SK-MEL-5 (cell line): ENCODE measurements around the gene NPAS2. TPM values are rescaled to one million over a fixed set of nuclear protein-coding genes. Genes with fewer than 3 reads are reported as not detected.

ENCODE experiments used
- DNase-seq: peaks from one replicate; pipeline ENCODE4 v3.0.0-alpha.2; 2016; ENCODE audit warnings: low read depth, low spot score
- in situ Hi-C: cut with HindIII; loops from 2 replicates; pipeline ENCODE4 v1.10.0; 2016; ENCODE audit warnings: low sequenced_read_pairs, high pct_unique_total_duplicates, low pct_unique_long_range_greater_than_20kb
- total RNA-seq: library from RNA; depleted of rRNA; stranded (reverse); fragments of >200 nt; shearing (Covaris generic); gene quantifications from 2 replicates; pipeline ENCODE4 v1.2.3, GENCODE V29; 2014

The NPAS2 gene
- total RNA-seq, 1 experiment from 2014 or later = 45.0 TPM

- no peak for DNase-seq
- in situ Hi-C loops = no loop called here
These were observed 142.6 kb downstream of the NPAS2 start for GRCh38 chr2:100962366-100963025.

DNA sequence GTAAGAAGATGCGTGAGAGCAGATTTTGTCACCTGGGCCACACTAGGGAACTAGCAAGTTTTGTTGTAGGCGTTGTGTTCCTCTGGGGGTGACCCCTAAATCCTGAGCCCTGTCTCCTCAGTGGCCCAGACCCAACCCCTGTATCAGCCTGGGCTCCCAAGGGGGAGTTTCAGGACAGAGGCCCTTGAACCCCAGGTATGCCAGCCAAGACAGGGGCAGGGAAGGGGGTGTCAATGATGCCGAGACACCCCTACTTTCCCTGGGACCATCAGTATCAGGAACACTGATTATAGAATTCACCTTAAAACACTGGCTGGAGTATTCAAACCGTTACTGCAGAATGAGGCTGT is 143.1 kb downstream of the NPAS2 start:
- in situ Hi-C loops = no loop called here
- DNase-seq = no peak

- in situ Hi-C loops = no loop called here
- no peak for DNase-seq
These were observed 144.3 kb downstream of the NPAS2 start for GRCh38 chr2:100964222-100964621.

DNA sequence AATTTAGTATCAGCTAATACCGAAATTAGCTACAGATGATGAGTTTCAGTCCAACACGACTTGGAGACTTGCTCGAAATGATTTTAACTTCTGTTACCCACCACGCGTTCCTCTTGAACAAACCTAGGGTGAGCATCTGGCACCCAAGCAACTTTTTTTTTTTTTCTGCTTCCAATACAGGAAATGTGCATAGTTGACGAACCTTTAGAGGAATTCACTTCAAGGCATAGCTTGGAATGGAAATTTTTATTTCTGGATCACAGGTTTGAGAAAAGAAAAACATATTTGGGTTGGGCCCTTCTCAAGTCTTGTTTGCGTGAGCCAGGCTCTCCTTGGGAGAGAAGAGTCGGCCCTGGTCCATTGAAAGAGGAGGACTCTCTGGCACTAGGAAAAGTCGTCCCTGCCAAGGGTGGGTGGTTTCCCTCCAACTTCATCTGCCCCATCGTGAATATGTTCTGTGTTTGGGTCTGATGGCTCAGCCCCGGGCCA is 144.8 kb downstream of the NPAS2 start:
- in situ Hi-C loops = no loop called here
- DNase-seq = no peak

GRCh38 chr2:100965596-100965995 is 145.7 kb downstream of the NPAS2 start:
- no peak for DNase-seq
- in situ Hi-C loops = no loop called here

GRCh38 chr2:100967716-100968115 is 147.8 kb downstream of the NPAS2 start:
- DNase-seq = no peak
- in situ Hi-C loops = no loop called here

GRCh38 chr2:100968146-100969145 is 148.5 kb downstream of the NPAS2 start:
- in situ Hi-C loops = no loop called here
- no peak for DNase-seq

- in situ Hi-C loops = no loop called here
These were observed 150.1 kb downstream of the NPAS2 start for GRCh38 chr2:100969998-100970397.

DNA sequence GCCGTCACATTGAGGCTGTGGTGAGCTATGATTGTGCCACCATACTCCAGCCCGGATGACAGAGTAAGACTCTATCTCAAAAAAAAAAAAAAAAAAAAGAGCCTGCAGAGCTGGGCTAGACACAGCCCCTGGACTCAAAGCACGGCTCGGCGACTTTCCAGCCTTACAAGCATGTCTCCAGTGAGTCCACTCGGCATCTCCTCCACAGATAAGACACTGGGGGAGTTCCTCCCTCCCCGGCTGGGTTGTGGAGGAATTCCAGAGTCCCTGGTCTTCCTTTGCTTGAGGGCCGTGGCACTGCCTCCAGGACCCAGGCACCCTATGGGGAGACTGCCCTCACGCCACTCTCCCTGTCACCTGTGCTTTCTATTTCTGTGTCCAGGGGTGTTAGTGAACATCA is 151.3 kb downstream of the NPAS2 start:
- in situ Hi-C loops = no loop called here

More at GRCh38 chr2:100969998-100970397, 150.1 kb downstream of the NPAS2 start:
- no peak for DNase-seq

DNA sequence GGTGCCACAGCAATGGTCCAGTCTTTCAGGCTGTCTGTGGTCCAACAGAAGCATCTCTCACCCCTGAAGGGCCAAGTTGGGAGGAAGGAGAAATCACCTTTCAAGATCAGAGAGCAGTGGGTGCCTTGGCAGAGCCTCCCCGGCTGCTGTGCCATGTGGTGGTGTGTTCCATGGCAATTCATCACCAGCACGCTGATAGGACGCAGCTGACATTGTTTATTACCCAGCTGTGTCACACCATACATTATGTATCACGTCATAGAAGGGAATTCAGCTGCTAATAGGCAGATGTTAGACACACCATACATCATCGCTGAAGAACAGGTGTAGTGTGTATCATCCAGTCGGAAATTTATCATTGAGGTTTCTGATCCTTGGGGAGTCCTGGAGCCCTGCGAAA is 152.5 kb downstream of the NPAS2 start:
- in situ Hi-C loops = no loop called here

More for the DNA sequence above, 151.3 kb downstream of the NPAS2 start:
- no peak for DNase-seq

DNA sequence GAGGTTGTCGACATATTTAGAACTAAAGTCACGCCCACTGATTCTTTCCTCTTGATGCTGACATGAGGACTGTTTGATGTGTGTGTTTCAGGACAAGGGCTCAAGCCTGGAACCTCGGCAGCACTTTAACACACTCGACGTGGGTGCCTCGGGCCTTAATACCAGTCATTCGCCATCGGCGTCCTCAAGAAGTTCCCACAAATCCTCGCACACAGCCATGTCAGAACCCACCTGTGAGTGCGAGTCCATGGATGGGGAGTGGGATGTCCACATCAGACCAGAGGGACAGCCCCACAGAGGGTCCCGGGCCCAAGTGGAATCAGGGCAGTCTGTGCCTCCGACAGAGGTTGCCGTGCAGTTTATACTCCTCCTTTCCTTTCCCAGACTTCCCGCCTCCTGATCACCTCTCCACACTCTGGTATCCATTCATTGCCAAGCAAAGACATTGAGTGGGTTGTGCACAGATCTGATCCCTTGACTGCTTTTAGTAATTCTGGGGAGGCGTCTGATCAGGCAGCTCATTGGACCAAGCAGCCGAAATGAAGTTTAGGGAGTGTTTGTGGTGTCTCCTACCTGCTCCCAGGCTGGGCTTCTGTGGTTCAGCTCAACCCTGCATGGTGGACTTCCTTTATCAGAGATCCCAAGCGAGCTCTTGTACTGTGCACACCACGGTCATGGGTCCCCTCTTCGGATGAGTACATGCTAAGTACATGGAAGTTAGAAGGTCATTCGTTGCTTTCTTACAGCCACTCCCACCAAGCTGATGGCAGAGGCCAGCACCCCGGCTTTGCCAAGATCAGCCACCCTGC is 155.0 kb downstream of the NPAS2 start:
- no peak for DNase-seq
- in situ Hi-C loops = no loop called here

More for the DNA sequence above, 152.5 kb downstream of the NPAS2 start:
- DNase-seq = no peak

GRCh38 chr2:100975521-100975785 is 155.5 kb downstream of the NPAS2 start:
- DNase-seq = no peak
- in situ Hi-C loops = no loop called here

- no peak for DNase-seq
- in situ Hi-C loops = no loop called here
These were observed 156.1 kb downstream of the NPAS2 start for GRCh38 chr2:100976061-100976460.

DNA sequence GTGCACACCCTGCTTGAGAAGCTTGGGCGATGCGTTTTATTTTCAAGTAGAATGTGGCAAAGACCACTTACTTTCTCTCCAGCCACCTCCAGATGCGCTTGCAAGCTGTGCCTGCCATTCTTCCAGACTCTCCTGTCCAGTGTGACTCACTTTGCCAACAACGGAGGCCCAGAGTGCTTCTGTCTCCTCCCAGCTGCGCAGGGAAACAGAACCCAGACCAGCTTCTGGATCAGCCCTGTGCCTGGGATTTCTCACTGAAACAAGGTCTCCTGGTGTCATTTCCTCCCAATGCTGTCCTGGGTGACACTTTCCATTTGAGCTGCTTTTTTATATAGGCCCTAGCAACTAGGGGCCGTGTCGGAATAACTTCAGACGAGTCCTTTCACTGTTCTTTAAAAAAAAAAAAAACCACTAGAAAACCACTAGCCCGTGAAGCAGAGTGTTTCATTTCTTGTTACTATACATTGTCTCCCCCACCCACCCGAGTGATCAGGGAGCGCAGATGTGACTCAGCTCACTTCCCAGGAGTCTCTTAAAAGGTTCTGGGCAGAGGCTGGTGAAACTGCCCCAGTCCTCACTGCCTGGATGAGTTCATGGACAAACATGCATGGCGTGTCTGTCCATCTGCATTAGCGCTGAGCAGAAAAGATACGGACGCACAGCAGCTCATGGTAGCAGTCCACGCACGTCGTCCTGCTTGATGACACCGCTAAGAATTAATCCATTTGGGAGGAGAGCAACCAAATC is 156.9 kb downstream of the NPAS2 start:
- in situ Hi-C loops = no loop called here
- no peak for DNase-seq

DNA sequence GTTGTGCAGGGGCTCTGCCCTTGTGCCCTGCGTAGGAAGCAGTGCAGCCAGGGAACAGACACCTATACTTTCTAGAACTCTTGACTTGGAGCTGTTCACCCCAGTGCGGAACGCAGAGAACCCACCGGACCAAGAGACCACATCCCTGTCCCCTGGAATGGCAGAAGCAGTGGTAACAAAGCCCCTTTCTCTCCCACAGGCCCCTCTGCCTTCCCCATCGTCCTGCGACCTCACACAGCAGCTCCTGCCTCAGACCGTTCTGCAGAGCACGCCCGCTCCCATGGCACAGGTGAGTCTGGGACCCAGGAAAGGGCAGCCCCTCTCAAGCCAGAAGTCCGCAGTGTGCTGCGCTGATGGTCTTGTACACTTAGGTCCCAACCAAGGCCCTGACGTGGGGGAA is 157.6 kb downstream of the NPAS2 start:
- no peak for DNase-seq
- in situ Hi-C loops = no loop called here

DNA sequence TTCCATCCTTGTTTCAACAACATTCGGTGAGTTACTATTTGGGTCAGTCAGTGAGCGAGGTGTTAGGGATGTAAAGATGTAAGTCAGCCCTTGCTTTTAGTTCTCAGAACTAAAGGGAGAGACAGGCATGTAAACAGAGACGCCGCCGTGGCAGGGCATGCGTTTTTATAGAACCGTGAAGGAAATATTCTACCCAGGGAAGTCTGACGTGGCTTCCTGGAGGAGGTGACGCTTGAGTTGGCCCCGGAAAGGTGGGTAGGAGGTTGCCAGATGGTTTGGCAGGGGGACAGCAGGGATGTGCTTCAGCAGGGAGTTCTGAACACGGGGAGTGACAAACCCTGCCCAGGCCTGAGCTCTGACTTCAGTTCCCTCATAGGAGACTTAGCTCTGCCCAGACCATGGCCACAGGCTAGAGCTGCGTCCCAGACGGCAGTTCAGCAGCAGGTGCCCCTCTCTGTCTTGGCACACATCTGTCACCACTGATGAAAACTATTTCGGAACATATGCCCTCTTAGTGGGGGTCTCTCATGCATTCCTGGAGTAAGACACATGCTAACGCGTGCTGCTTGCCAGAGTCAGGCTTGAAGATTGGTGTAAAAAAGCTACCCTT is 158.7 kb downstream of the NPAS2 start:
- no peak for DNase-seq
- in situ Hi-C loops = no loop called here

DNA sequence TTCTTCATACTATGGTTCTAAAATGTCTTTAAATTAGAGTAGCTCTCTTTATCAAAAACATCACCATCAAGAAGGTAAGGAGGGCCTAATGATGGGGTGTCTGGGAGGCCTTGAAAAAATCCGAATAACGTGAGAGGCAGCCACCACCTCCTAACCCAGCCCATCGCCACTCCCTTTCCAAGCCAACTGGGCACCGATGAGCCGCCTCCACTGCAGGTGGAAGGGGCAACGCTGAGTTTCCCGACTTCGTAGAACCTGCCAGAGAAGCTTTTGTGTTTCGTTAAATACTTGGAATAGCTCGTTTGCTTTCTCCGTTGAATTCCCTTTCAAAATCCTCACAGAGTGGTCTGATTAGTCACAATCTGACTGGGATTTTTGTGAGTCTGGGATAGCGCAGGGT is 160.1 kb downstream of the NPAS2 start:
- DNase-seq = no peak
- in situ Hi-C loops = no loop called here
